Central memory CD8-positive, alpha-beta T cell (primary cell): ENCODE data around the gene PLD1.
"Not testable (repeated sequence)": the region's sequence is repeated elsewhere in the genome, so short reads cannot be mapped to it uniquely, and the experiment has no call there.

Experiments
- ATAC-seq: fragments of 150-1000 bp; cut with Tn5 transposase; replicated peaks from 2 replicates; pipeline ENCODE4 v1.10.0; 2022; ENCODE audit warnings: mild to moderate bottlenecking, moderate FRiP score, moderate number of reproducible peaks; ENCODE audit not compliant: poor library complexity, severe bottlenecking; ENCODE audit errors: extremely low read depth
- DNase-seq, 2 donors: peaks; one replicate each; pipeline ENCODE4 v3.0.0; 2021; ENCODE audit warnings: low spot score in 2 of 2
- H3K27ac Mint-ChIP-seq: one replicate; pipeline ENCODE4 v1.8.0; 2022; ENCODE audit warnings: low read depth, mild to moderate bottlenecking, moderate library complexity, mixed read lengths
- H3K27me3 Mint-ChIP-seq: one replicate; pipeline ENCODE4 v1.8.0; 2022; ENCODE audit warnings: mixed read lengths
- H3K36me3 Mint-ChIP-seq: one replicate; pipeline ENCODE4 v1.8.0; 2022; ENCODE audit warnings: mild to moderate bottlenecking, moderate library complexity, mixed read lengths; ENCODE audit not compliant: insufficient read depth
- H3K4me1 Mint-ChIP-seq: one replicate; pipeline ENCODE4 v1.8.0; 2022; ENCODE audit warnings: mixed read lengths
- H3K4me3 Mint-ChIP-seq: one replicate; pipeline ENCODE4 v1.8.0; 2022; ENCODE audit warnings: mild to moderate bottlenecking, moderate library complexity, mixed read lengths
- H3K9me3 Mint-ChIP-seq: one replicate; pipeline ENCODE4 v1.8.0; 2022; ENCODE audit warnings: mixed read lengths

PLD1 gene

DNA sequence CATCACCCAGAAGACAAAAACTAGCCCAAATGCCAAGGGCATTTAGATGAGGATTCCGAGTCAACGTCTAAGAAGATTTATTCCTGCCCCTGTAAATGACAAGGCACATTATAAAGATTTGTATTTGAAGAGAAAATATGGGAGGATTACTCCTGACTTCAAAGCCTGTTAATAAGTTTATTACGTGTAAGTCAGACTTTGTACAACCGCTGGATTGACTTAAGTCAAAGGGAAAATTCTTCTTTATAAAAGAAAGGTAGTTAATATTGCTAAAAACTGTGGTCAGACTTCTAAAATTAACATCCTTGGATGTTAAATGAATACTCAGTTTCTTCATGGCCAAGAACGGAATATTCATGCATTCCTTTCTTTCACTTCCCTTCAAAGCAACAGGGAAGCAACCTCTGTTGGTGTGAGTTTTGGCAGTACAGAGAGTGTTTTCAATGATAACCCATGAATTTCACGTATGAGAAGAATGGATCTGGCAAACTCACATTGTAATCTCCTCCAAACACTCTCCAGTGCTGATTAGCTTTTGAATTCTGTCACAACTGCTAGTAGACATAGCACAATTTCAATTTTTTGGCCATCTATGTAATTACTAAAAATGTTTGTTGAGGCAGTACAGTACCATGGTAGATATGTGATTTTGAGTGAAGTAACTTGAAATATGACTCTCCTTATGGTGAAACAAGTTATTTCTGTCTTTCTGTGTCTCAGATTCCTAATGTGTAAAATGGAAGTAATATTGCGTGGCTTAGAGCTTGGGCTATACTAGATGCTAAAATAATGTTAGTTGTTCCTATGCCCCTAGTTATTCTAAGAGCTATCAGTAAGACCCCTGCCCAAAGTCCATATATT is 62.0 kb downstream of the PLD1 start:
- Mint-ChIP-seq H3K4me3 (no peak overlapping the region), H3K27me3 (peaks cover 61% of the 10 kb centered on the region), H3K4me1 (no peaks in the 10 kb centered on the region), H3K27ac (no peak overlapping the region), H3K36me3 (peaks cover 2% of the 10 kb centered on the region), H3K9me3 (no peaks in the 10 kb centered on the region)
- DNase-seq (no peak), ATAC-seq (no peak)

DNA sequence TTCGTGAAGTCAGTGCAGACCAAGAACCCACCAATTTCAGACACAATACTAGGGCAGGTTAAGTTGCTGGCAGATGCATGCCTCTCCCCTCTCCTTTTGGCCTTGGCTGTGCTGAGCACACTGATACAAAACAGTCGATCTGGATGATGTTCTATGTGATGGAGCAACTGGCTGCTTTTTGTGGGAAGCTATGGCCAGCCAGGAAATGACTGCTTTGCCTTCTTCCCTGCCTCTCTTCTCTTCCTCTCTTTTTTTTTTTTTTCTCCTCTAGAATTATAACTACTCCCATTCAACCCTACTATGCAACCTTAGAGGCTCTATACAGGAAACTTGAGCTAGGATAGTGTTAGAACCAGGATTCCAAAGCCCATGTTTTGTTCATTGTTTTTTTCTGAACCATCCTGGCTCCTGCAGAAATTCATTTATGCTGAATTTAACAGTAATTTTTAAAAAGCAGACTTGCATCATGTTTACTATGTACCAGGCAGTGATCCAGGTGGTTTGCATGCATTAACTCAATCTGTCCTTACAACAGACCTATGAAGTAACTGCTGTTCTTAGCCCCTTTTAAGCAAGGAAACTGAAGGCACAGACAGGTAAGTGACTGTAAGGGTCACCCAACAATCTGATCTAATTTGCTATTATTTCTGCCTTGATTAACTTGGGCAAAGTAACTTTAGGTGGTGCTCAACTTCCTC is 62.9 kb downstream of the PLD1 start:
- Mint-ChIP-seq H3K4me1 (no peaks in the 10 kb centered on the region), H3K4me3 (no peak overlapping the region), H3K9me3 (no peaks in the 10 kb centered on the region), H3K27ac (no peak overlapping the region), H3K27me3 (peaks cover 65% of the 10 kb centered on the region), H3K36me3 (peaks cover 2% of the 10 kb centered on the region)
- ATAC-seq (no peak), DNase-seq (no peak)

DNA sequence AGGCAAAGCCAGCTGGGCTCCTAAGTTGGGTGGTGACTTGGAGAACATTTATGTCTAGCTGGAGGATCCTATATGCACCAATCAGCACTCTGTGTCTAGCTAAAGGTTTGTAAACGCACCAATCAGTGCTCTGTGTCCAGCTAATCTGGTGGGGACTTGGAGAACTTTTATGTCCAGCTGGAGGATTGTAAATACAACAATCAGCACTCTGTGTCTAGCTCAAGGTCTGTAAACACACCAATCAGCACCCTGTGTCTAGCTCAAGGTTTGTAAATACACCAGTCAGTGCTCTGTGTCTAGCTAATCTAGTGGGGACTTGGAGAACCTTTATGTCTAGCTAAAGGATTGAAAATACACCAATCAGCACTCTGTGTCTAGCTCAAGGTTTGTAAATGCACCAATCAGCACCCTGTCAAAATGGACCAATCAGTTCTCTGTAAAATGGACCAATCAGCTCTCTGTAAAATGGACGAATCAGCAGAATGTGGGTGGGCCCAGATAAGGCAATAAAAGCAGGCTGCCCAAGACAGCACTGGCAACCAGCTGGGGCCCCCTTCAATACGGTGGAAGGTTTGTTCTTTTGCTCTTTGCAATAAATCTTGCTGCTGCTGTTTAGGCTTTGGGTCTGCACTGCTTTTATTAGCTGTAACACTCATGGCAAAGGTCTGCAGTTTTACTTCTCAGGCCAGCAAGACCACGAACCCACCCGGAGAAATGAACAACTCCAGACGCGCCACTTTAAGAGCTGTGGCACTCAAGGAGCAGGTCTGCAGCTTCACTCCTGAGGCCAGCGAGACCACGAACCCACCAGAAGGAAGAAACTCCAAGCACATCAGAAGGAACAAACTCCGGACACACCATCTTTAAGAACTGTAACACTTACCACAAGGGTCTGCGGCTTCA is 63.7 kb downstream of the PLD1 start:
- not testable (repeated sequence) for ATAC-seq, H3K36me3 Mint-ChIP-seq, H3K4me1 Mint-ChIP-seq, H3K27ac Mint-ChIP-seq, H3K4me3 Mint-ChIP-seq, H3K9me3 Mint-ChIP-seq, DNase-seq
- H3K27me3 Mint-ChIP-seq, result peaks cover 65% of the 10 kb centered on the region

DNA sequence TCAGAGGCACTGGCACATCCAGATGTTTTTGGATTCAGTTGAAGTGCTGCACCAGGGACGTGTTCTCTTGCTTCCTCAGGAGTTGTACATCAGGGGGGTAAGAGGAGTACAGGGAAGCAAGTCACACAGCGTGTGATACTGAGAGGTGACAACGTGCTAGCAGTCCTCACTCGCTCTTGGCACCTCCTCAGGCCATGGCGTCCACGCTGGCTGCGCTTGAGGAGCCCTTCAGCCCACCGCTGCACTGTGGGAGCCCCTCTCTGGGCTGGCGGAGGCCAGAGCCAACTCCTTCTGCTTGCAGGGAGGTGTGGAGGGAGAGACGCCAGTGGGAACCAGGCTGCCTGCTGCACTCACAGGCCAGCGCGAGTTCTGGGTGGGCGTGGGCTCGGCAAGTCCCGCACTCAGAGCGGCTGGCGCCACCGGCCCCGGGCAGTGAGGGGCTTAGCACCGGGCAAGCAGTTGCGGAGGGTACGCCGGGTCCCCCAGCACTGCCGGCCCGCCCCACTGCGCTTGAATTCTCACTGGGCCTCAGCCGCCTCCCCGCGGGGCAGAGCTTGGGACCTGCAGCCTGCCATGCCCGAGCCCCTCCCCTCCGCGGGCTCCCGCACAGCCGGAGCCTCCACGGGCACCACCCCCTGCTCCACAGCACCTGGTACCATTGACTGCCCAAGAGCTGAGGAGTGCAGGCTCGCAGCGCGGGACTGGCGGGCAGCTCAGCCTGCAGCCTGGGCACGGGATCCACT is 64.5 kb downstream of the PLD1 start:
- no peak for ATAC-seq
- H3K4me3 Mint-ChIP-seq, result no peak overlapping the region

DNA sequence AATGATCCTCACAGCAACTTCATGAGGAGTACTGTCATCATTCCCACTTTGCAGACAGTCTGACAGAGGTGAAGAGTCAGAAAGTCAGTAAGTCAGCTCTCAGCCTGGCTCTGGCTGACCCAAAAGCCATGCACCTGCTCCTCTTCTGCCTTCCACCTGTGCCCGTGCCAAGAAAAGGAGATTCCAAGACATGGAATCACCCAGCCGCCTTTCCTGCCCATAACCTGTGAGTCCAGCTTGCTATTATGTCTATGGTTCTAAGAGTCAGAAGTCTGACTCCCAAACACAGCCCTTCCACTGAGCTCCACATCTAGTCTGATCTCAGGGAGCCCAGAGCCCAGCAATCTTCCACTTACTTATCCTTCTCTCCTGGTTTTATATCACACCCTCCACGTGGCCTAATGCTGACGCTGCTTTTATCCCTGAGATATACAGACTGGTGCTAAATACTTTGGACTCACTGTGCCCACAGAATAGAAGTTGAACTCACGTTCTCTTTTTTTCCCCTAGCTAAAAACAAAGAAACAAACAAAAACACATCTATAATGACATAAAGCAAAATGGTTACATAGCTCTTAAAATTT is 66.0 kb downstream of the PLD1 start:
- Mint-ChIP-seq H3K27ac (no peak overlapping the region), H3K4me3 (no peak overlapping the region), H3K27me3 (peaks cover 52% of the 10 kb centered on the region), H3K9me3 (no peaks in the 10 kb centered on the region), H3K4me1 (no peaks in the 10 kb centered on the region), H3K36me3 (peaks cover 2% of the 10 kb centered on the region)
- ATAC-seq (no peak), DNase-seq (no peak)

More for the DNA sequence above, 64.5 kb downstream of the PLD1 start:
- Mint-ChIP-seq H3K36me3 (peaks cover 2% of the 10 kb centered on the region), H3K9me3 (no peaks in the 10 kb centered on the region), H3K4me1 (no peaks in the 10 kb centered on the region), H3K27me3 (peaks cover 65% of the 10 kb centered on the region), H3K27ac (no peak overlapping the region)
- no peak for DNase-seq

DNA sequence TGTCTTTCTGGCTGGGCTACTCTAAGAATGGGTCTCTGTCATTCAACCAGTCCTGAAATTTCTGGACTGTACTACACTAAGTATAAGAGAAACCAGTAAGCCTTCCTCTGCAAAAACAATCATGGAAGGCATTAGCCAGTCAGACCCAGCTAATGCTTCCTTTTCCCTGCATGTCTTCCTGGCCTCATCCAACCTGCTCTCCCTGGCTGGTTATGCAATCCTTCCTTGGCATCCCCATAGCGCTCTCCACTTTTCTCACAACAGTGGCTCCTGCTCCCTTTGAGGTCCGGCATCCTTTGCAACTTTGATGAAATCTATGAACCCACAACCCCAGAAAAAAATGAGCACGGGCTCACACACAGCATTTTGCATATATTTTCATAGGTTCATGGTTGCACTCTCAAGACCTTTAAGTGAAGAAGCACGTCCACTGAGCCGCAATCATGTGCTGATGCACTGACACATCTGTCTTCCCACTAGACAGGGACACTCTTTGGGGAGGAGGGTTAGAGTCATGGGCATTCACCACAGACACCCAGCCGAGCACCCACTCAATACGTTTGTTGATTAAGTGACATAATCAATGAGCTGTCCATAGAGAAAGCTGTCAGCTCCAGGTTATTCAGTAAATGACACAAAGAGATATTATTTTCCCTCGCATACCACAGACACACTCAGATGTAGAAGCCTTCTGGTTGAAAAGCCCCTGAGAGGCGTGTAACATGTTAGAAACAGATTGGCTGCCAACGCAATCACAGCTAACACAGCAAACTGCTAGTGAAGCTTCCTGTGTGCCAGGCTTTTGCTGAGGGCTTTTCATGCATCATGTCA is 66.7 kb downstream of the PLD1 start:
- Mint-ChIP-seq H3K9me3 (no peaks in the 10 kb centered on the region), H3K27me3 (peaks cover 45% of the 10 kb centered on the region), H3K36me3 (peaks cover 2% of the 10 kb centered on the region), H3K4me3 (no peak overlapping the region), H3K27ac (no peak overlapping the region), H3K4me1 (no peaks in the 10 kb centered on the region)
- ATAC-seq, result no peak
- no peak for DNase-seq

DNA sequence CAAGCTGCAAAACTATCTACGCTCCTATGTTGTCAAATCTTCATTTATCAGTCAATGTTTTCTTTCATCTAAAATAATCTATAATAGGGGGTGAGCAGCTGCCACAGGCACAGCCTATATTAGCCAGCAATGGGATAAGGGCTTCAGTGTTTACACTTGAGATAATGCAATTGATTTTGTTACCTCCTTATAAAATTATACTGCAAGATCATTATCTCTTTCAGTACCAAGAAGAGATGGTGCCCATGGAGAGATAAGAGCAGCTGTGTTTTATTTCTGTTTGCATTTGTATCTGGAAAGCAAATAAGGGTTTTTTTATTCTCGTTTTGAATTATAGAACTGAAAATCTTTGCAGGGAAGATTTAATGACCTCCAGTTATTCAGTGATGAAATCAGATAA is 68.9 kb downstream of the PLD1 start:
- Mint-ChIP-seq H3K36me3 (peaks cover 2% of the 10 kb centered on the region), H3K4me1 (no peaks in the 10 kb centered on the region), H3K27ac (no peak overlapping the region), H3K27me3 (peaks cover 36% of the 10 kb centered on the region), H3K9me3 (no peaks in the 10 kb centered on the region), H3K4me3 (no peak overlapping the region)
- DNase-seq, result no peak
- ATAC-seq, result no peak

DNA sequence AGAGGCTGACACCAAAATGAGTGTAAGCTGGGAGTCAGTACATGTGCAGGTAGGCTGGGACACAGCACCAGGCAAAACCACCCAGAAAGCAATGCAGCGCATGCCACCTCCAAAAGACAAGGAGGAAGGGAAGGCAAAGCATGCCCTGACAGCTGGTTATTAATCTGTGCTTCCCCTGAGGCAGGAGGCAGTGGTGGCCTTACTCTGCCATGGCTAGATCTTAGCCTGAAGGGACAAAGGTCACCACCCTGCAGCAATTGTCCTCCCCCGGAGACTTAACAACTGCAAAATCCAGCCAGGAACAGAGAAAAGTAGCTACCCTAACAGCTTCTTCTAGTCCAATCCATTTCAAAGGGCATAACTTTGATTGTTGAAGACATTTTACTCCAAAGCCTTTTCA is 73.7 kb downstream of the PLD1 start:
- Mint-ChIP-seq H3K27ac (no peak overlapping the region), H3K4me3 (no peak overlapping the region), H3K36me3 (peaks cover 2% of the 10 kb centered on the region), H3K9me3 (no peaks in the 10 kb centered on the region), H3K4me1 (no peaks in the 10 kb centered on the region), H3K27me3 (peaks cover 9% of the 10 kb centered on the region)
- ATAC-seq (no peak), DNase-seq (no peak)

DNA sequence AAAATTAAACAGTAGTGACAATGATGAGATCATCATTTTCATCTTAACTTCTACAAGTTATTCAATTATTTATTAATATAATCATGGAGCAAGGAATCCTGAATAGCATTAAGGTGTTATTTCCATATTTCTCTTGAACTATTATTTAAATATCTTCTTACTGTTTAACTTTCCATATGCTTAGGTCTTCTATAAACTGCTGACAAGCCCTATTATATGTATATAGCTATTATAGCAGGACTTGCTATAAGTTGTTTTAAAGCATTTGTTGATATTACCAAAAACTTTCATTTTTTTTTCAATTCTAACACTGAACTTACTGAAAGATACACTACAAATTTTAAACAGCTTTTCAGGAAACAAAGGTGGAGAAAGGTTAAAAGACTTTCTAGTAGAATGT is 76.7 kb downstream of the PLD1 start:
- DNase-seq (no peak), ATAC-seq (no peak)
- no peak overlapping the region for H3K27ac Mint-ChIP-seq
- H3K36me3 Mint-ChIP-seq, result peaks cover 2% of the 10 kb centered on the region
- H3K27me3 Mint-ChIP-seq, result peaks cover 9% of the 10 kb centered on the region
- no peak overlapping the region for H3K4me3 Mint-ChIP-seq
- no peaks in the 10 kb centered on the region for H3K9me3 Mint-ChIP-seq
- H3K4me1 Mint-ChIP-seq, result no peaks in the 10 kb centered on the region

DNA sequence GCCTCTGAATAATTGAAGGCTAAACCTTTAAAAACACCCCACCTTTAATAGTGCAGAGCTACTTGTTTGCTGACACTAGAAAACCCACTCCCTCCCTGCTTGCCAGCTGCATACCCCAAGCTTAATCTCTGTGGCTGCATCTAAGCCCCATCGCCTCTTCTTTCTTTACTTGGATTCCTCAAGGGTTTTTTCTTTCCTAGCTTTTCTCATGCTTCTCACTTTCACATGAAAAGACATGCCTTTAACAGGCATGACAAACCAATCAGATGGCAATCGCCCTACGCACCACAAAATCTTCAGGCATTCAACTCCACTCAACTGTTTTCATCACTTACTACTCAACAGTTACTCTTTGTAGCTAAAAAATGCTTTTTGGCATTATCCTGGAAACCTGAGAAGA is 77.5 kb downstream of the PLD1 start:
- no peak overlapping the region for H3K4me3 Mint-ChIP-seq
- DNase-seq (no peak), ATAC-seq (no peak)
- H3K27me3 Mint-ChIP-seq, result peaks cover 5% of the 10 kb centered on the region
- H3K4me1 Mint-ChIP-seq, result no peaks in the 10 kb centered on the region
- H3K9me3 Mint-ChIP-seq, result no peaks in the 10 kb centered on the region
- no peak overlapping the region for H3K27ac Mint-ChIP-seq
- H3K36me3 Mint-ChIP-seq, result peaks cover 2% of the 10 kb centered on the region

DNA sequence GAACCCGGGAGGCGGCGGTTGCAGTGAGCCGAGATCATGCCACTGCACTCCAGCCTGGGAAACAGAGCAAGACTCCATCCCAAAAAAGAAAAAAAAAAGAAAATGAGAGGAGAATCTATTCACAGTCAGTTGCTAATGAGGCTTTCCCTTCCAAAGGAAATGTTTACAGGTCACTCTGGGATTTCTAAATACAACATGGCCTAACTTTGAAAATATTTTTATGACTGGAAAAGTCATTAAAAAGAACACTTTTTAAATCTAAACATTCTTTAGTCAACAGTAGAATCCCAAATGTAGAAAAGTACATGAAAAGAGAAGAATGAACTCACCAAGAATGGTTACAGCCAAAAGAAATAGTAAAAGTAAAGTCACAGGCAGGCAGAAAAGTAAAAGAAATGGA is 78.6 kb downstream of the PLD1 start:
- no peak for DNase-seq
- ATAC-seq, result no peak
- peaks cover 2% of the 10 kb centered on the region for H3K36me3 Mint-ChIP-seq

More for the DNA sequence above, 78.6 kb downstream of the PLD1 start:
- H3K9me3 Mint-ChIP-seq, result no peaks in the 10 kb centered on the region
- no peak overlapping the region for H3K27ac Mint-ChIP-seq
- H3K4me1 Mint-ChIP-seq, result no peaks in the 10 kb centered on the region
- H3K4me3 Mint-ChIP-seq, result no peak overlapping the region
- no peaks in the 10 kb centered on the region for H3K27me3 Mint-ChIP-seq
